Measurements from ENCODE around the gene RSRC1. TPM values are rescaled to one million over a fixed set of nuclear protein-coding genes. Genes with fewer than 3 reads are reported as not detected.

Gene RSRC1
- polyA plus RNA-seq, 1 donor (not counting 4 experiments of a cell fraction or from before 2014, with no cell fraction given), result 11.1 TPM

DNA sequence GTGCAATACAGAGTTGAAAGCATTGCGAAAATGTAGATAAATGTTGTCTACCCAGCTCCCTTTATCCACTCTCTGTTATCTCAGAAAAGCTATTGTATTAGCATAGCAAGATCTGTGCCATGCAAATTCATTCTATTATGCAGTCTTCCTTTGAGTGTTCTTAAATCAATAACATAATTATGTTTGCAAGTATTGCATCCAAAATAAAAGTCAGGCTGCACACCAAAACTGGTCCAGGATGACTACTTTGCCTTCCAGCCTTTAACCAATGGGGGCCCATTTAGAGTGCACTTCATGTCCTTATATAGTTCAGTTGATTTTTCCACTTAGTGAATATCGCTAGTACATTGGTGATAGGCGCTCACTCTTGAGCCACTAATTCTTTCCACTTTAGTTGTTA is 353.7 kb downstream of the RSRC1 start:
- H3K27ac ChIP-seq (ENCODE audit: control insufficient read depth, insufficient read depth, low read length), result no peak overlapping the region
- H3K9ac ChIP-seq (ENCODE audit: control insufficient read depth, extremely low read depth, insufficient read depth, low read length), result no peak overlapping the region
- no peaks in the 10 kb centered on the region for H3K36me3 ChIP-seq (ENCODE audit: control insufficient read depth in 2 of 2, extremely low read depth in 1 of 2, insufficient read depth in 2 of 2, low read length in 2 of 2)
- H4K20me1 ChIP-seq (ENCODE audit: control insufficient read depth, extremely low read depth, insufficient read depth, low read length), result no peaks in the 10 kb centered on the region
- no peaks in the 10 kb centered on the region for H3K9me1 ChIP-seq (ENCODE audit: control insufficient read depth, extremely low read depth, insufficient read depth, low read length)
- no peak for TF ChIP-seq EZH2 (IDR thresholded peaks at IDR 0.05; ENCODE audit: low read length)
- no peak for TF ChIP-seq CTCF (optimal IDR thresholded peaks at IDR 0.05 in 1 of 3, IDR thresholded peaks at IDR 0.05 in 1 of 3, conservative IDR thresholded peaks at IDR 0.05 in 1 of 3; ENCODE audit: extremely low read depth in 1 of 3, insufficient read depth in 2 of 3, low read length in 3 of 3)
- no peak overlapping the region for H3K4me2 ChIP-seq (ENCODE audit: control insufficient read depth, extremely low read depth, insufficient read depth, low read depth, low read length)
- no peaks in the 10 kb centered on the region for H3K27me3 ChIP-seq (ENCODE audit: control insufficient read depth, extremely low read depth, insufficient read depth, low read length)
- DNase-seq (ENCODE audit: low read depth, low spot score), result no peak
- FAIRE-seq, result no peak
- no peak overlapping the region for H3K4me3 ChIP-seq (ENCODE audit: control insufficient read depth in 2 of 3, extremely low read depth in 1 of 3, insufficient read depth in 2 of 3, low read depth in 1 of 3, low read length in 3 of 3)
- H2AFZ ChIP-seq (ENCODE audit: control insufficient read depth, low read length), result no peak overlapping the region
- dilution Hi-C loops (cut with MboI; ENCODE audit: extremely low pct_ligation_motif_present, low sequenced_read_pairs), result no loop called here
- no peaks in the 10 kb centered on the region for H3K79me2 ChIP-seq (ENCODE audit: control insufficient read depth, insufficient read depth, low read length)
- no peaks in the 10 kb centered on the region for H3K9me3 ChIP-seq (ENCODE audit: control insufficient read depth, low read depth, low read length)
- H3K4me1 ChIP-seq (ENCODE audit: control insufficient read depth, extremely low read depth, insufficient read depth, low read length), result peaks cover 2% of the 10 kb centered on the region

DNA sequence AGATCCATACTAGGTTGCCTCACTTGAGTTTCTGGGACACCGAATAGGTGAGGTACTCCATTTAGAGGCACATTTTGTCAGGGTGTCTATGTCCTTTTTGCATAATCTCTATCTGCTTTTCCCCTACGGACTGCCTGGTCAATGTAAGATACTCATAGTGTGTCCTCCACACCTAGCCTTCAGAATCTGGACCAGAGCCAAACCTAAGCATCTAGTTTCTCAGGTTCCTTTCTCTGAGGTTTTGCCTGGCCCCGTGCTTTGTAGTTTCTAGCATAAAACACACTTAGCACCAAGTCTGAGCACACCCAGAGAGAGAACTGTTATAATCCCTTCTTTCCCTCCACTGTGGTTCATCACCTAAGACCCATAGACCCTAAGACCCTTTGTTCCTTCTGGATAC is 355.2 kb downstream of the RSRC1 start:
- Histone ChIP-seq H3K9me1 (ENCODE audit: control insufficient read depth, extremely low read depth, insufficient read depth, low read length) (no peaks in the 10 kb centered on the region), H3K36me3 (ENCODE audit: control insufficient read depth in 2 of 2, extremely low read depth in 1 of 2, insufficient read depth in 2 of 2, low read length in 2 of 2) (no peaks in the 10 kb centered on the region), H3K4me2 (ENCODE audit: control insufficient read depth, extremely low read depth, insufficient read depth, low read depth, low read length) (no peak overlapping the region), H3K9ac (ENCODE audit: control insufficient read depth, extremely low read depth, insufficient read depth, low read length) (no peak overlapping the region), H3K27ac (ENCODE audit: control insufficient read depth, insufficient read depth, low read length) (no peak overlapping the region), H2AFZ (ENCODE audit: control insufficient read depth, low read length) (no peak overlapping the region), H3K4me3 (ENCODE audit: control insufficient read depth in 2 of 3, extremely low read depth in 1 of 3, insufficient read depth in 2 of 3, low read depth in 1 of 3, low read length in 3 of 3) (no peak overlapping the region), H3K27me3 (ENCODE audit: control insufficient read depth, extremely low read depth, insufficient read depth, low read length) (no peaks in the 10 kb centered on the region), H3K4me1 (ENCODE audit: control insufficient read depth, extremely low read depth, insufficient read depth, low read length) (no peaks in the 10 kb centered on the region), H4K20me1 (ENCODE audit: control insufficient read depth, extremely low read depth, insufficient read depth, low read length) (no peaks in the 10 kb centered on the region), H3K79me2 (ENCODE audit: control insufficient read depth, insufficient read depth, low read length) (no peaks in the 10 kb centered on the region), H3K9me3 (ENCODE audit: control insufficient read depth, low read depth, low read length) (no peaks in the 10 kb centered on the region)
- dilution Hi-C loops (cut with MboI; ENCODE audit: extremely low pct_ligation_motif_present, low sequenced_read_pairs), result no loop called here
- FAIRE-seq, result no peak
- TF ChIP-seq EZH2 (IDR thresholded peaks at IDR 0.05; ENCODE audit: low read length), result no peak
- DNase-seq (ENCODE audit: low read depth, low spot score), result no peak

GRCh38 chr3:158470944-158471638 is 361.2 kb downstream of the RSRC1 start:
- Histone ChIP-seq H3K4me3 (ENCODE audit: control insufficient read depth in 2 of 3, extremely low read depth in 1 of 3, insufficient read depth in 2 of 3, low read depth in 1 of 3, low read length in 3 of 3) (no peak overlapping the region), H3K9me3 (ENCODE audit: control insufficient read depth, low read depth, low read length) (no peaks in the 10 kb centered on the region), H3K9ac (ENCODE audit: control insufficient read depth, extremely low read depth, insufficient read depth, low read length) (no peak overlapping the region), H3K36me3 (ENCODE audit: control insufficient read depth in 2 of 2, extremely low read depth in 1 of 2, insufficient read depth in 2 of 2, low read length in 2 of 2) (no peaks in the 10 kb centered on the region), H3K4me2 (ENCODE audit: control insufficient read depth, extremely low read depth, insufficient read depth, low read depth, low read length) (no peak overlapping the region), H4K20me1 (ENCODE audit: control insufficient read depth, extremely low read depth, insufficient read depth, low read length) (peaks cover 2% of the 10 kb centered on the region), H3K27me3 (ENCODE audit: control insufficient read depth, extremely low read depth, insufficient read depth, low read length) (no peaks in the 10 kb centered on the region), H3K79me2 (ENCODE audit: control insufficient read depth, insufficient read depth, low read length) (no peaks in the 10 kb centered on the region), H3K9me1 (ENCODE audit: control insufficient read depth, extremely low read depth, insufficient read depth, low read length) (no peaks in the 10 kb centered on the region), H2AFZ (ENCODE audit: control insufficient read depth, low read length) (no peak overlapping the region), H3K27ac (ENCODE audit: control insufficient read depth, insufficient read depth, low read length) (no peak overlapping the region), H3K4me1 (ENCODE audit: control insufficient read depth, extremely low read depth, insufficient read depth, low read length) (no peaks in the 10 kb centered on the region)
- DNase-seq (ENCODE audit: low read depth, low spot score) (no peak), FAIRE-seq (no peak)
- TF ChIP-seq CTCF (optimal IDR thresholded peaks at IDR 0.05 in 1 of 3, IDR thresholded peaks at IDR 0.05 in 1 of 3, conservative IDR thresholded peaks at IDR 0.05 in 1 of 3; ENCODE audit: extremely low read depth in 1 of 3, insufficient read depth in 2 of 3, low read length in 3 of 3) (no peak), EZH2 (IDR thresholded peaks at IDR 0.05; ENCODE audit: low read length) (no peak)
- dilution Hi-C loops (cut with MboI; ENCODE audit: extremely low pct_ligation_motif_present, low sequenced_read_pairs), result no loop called here

All from keratinocyte (primary cell).